Loucy (cell line): Measurements from ENCODE around the gene ITCH.

Experiments
- H2AFZ ChIP-seq: fragments of 200-600 bp; sonication (generic); 2 replicates; pipeline ENCODE4 v1.6.0; 2016; ENCODE audit warnings: antibody characterized with exemption, mild to moderate bottlenecking, low read length, moderate library complexity
- H3F3A ChIP-seq: fragments of 200-600 bp; 2 replicates; pipeline ENCODE4 v1.6.0; 2016; ENCODE audit warnings: antibody characterized with exemption, low read depth, mild to moderate bottlenecking
- H3K27me3 ChIP-seq: fragments of 200-600 bp; sonication (generic); 2 replicates; pipeline ENCODE4 v1.6.1; 2014; ENCODE audit warnings: low read length, mild to moderate bottlenecking; ENCODE audit not compliant: insufficient read depth, poor library complexity, severe bottlenecking
- H3K36me3 ChIP-seq: fragments of 200-600 bp; sonication (generic); 2 replicates; pipeline ENCODE4 v1.6.1; 2016; ENCODE audit warnings: low read length; ENCODE audit not compliant: insufficient read depth
- H3K4me1 ChIP-seq: fragments of 200-600 bp; sonication (generic); 2 replicates; pipeline ENCODE4 v1.5.1; 2014; ENCODE audit warnings: low read length, mild to moderate bottlenecking; ENCODE audit not compliant: insufficient read depth, poor library complexity, severe bottlenecking
- H3K4me2 ChIP-seq: fragments of 200-600 bp; sonication (generic); 2 replicates; pipeline ENCODE4 v1.6.0; 2014; ENCODE audit warnings: antibody characterized with exemption, low read length, low read depth, mild to moderate bottlenecking; ENCODE audit not compliant: poor library complexity, severe bottlenecking
- H3K4me3 ChIP-seq: fragments of 200-600 bp; sonication (generic); 2 replicates; pipeline ENCODE4 v1.5.1; 2014; ENCODE audit warnings: low read length, mild to moderate bottlenecking, mixed read lengths; ENCODE audit not compliant: poor library complexity, severe bottlenecking
- H3K79me2 ChIP-seq: fragments of 200-600 bp; sonication (generic); 2 replicates; pipeline ENCODE4 v1.6.1; 2014; ENCODE audit warnings: low read length; ENCODE audit not compliant: insufficient read depth
- H3K9ac ChIP-seq: fragments of 200-600 bp; sonication (generic); 2 replicates; pipeline ENCODE4 v1.6.0; 2014; ENCODE audit warnings: mild to moderate bottlenecking, low read depth, low read length, moderate library complexity; ENCODE audit not compliant: poor library complexity, severe bottlenecking
- H3K9me2 ChIP-seq: fragments of 200-600 bp; sonication (generic); replicated peaks from 2 replicates; pipeline ENCODE4 v1.6.1; 2016; ENCODE audit warnings: low read depth, low read length, mixed read lengths
- H3K9me3 ChIP-seq: fragments of 200-600 bp; sonication (generic); 2 replicates; pipeline ENCODE4 v1.6.1; 2014; ENCODE audit warnings: mild to moderate bottlenecking, antibody characterized with exemption, low read length, low read depth; ENCODE audit not compliant: insufficient read depth
- H4K20me1 ChIP-seq: fragments of 200-600 bp; sonication (generic); 2 replicates; pipeline ENCODE4 v1.6.0; 2014; ENCODE audit warnings: antibody characterized with exemption, low read length, mild to moderate bottlenecking; ENCODE audit not compliant: insufficient read depth, poor library complexity, severe bottlenecking
- EZH2phosphoT487 ChIP-seq: fragments of 200-600 bp; IDR thresholded peaks from 2 replicates; pipeline ENCODE4 v1.6.1; 2018; ENCODE audit warnings: antibody characterized with exemption, mild to moderate bottlenecking, moderate library complexity, borderline replicate concordance
- TF ChIP-seq, protein P1 (sequence below): fragments of 200-600 bp; sonication (generic); conservative IDR thresholded peaks from 2 replicates; pipeline ENCODE4 v1.5.1; 2014; ENCODE audit warnings: mild to moderate bottlenecking, antibody characterized with exemption, low read length

Gene ITCH

DNA sequence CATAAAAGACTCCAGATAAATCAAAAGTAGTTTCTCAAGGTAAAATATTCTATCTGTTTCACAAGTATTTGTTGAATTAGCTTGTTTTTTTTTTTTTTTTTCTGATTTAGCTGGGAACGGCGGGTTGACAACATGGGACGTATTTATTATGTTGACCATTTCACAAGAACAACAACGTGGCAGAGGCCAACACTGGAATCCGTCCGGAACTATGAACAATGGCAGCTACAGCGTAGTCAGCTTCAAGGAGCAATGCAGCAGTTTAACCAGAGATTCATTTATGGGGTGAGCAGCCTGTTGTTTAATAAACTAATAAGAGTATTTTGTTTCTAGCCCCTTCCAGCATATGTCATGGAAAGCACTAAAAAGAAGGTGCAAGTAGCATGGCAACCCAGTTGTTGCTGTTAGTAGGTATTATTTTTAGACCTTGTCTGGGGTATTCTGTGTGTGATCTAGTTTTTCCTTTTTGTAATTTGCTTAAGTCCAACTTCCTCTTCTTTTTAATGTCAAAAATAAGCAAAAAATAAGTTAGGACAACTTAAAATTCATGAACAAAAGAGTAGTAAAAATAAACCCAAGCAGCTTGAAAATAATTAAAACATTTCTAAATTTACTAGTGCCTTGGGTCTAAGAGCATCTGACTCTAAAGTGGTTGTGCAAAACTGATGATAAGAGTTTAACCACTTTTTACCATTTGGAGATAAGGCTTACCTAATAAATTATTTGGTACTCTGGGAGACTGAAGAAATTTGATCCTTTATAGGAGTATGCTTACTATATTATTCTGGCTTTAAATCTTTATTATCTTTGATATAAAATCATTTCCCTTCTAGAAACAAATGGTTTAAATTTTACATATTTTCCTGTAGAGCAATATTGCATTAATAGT, 82.3 kb downstream of the ITCH start:
- H3K27me3 ChIP-seq: no peaks in the 10 kb centered on the region
- H3K79me2 ChIP-seq: no peaks in the 10 kb centered on the region
- H3K36me3 ChIP-seq: peaks cover 92% of the 10 kb centered on the region
- H4K20me1 ChIP-seq: no peaks in the 10 kb centered on the region
- H3K9me2 ChIP-seq: no peaks in the 10 kb centered on the region
- no peaks in the 10 kb centered on the region for H3K9me3 ChIP-seq
- H3K9ac ChIP-seq: no peak overlapping the region
- no peaks in the 10 kb centered on the region for H3K4me1 ChIP-seq
- no peak overlapping the region for H2AFZ ChIP-seq
- TF ChIP-seq, protein P1, sequence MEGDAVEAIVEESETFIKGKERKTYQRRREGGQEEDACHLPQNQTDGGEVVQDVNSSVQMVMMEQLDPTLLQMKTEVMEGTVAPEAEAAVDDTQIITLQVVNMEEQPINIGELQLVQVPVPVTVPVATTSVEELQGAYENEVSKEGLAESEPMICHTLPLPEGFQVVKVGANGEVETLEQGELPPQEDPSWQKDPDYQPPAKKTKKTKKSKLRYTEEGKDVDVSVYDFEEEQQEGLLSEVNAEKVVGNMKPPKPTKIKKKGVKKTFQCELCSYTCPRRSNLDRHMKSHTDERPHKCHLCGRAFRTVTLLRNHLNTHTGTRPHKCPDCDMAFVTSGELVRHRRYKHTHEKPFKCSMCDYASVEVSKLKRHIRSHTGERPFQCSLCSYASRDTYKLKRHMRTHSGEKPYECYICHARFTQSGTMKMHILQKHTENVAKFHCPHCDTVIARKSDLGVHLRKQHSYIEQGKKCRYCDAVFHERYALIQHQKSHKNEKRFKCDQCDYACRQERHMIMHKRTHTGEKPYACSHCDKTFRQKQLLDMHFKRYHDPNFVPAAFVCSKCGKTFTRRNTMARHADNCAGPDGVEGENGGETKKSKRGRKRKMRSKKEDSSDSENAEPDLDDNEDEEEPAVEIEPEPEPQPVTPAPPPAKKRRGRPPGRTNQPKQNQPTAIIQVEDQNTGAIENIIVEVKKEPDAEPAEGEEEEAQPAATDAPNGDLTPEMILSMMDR: no peak
- TF ChIP-seq EZH2phosphoT487: no peak
- H3K4me2 ChIP-seq: no peak overlapping the region
- H3K4me3 ChIP-seq: no peak overlapping the region
- no peaks in the 10 kb centered on the region for H3F3A ChIP-seq

DNA sequence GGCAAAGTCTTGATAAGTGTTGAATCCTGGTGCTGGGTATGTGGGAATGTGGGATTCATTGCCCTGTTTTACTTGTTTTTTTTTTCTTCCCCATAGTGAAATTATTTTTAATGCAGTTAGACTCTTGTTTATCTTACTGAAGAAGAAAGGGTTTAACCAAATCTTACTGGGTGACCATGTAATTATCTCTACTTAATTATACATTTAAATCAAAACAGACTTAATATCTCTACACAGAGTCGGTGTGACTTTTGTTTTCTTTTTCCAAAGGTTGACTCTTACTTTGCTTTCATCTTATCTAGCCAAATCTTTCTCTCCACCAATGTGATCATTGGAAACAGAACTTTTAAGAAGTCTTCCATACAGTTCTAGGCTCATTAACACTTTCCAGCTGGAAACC, 85.4 kb downstream of the ITCH start:
- Histone ChIP-seq H4K20me1 (no peaks in the 10 kb centered on the region), H3K9me2 (no peaks in the 10 kb centered on the region), H3K27me3 (no peaks in the 10 kb centered on the region), H3K4me1 (no peaks in the 10 kb centered on the region), H3K9me3 (no peaks in the 10 kb centered on the region), H3K36me3 (peaks cover 91% of the 10 kb centered on the region), H3F3A (no peaks in the 10 kb centered on the region), H3K4me2 (no peak overlapping the region), H3K4me3 (no peak overlapping the region), H3K9ac (no peak overlapping the region), H3K79me2 (no peaks in the 10 kb centered on the region), H2AFZ (no peak overlapping the region)
- TF ChIP-seq, protein P1: no peak
- no peak for TF ChIP-seq EZH2phosphoT487

DNA sequence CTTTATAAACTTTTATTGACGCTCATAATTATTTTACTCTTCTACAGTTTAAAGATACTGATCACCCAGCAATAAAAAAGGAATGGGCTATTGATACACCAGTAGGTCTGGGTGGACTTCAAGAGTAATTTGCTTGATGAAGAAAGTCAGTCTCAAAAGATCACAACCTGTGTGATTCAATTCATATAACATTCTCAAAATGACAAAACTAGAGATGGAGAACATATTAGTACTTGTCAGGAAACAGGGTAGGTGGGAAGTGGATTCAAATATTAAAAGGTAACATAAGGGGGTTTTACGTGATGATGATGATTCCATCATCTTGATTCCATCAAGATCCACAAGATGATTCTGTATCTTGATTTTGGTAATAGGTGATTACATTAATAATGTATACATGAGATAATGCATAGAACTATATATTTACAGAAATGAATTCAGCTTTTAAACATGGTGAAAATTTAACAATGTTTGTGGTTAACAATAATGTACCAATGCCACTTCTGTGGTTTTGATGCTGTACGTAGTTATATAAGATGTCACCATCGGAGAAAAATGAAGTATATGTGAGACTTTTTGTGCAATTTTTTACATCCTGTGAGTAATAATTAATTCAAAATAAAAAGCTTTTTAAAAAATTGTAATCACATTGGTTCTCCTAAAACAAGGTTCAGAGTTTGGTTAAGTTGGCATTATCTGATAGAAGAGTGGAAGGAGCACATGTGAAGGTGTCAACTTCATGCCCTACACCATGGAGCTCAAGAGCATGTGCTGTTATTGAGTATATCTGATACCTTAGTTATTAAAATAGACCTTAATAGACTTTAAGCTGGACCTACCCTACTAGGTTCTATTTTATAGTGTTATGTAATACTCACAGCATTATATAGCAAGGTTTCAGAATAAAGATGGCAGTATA, 86.9 kb downstream of the ITCH start:
- Histone ChIP-seq H3K9me3 (no peaks in the 10 kb centered on the region), H3K4me1 (no peaks in the 10 kb centered on the region), H3K9me2 (no peaks in the 10 kb centered on the region), H3K36me3 (peaks cover 78% of the 10 kb centered on the region), H3K4me3 (no peak overlapping the region), H3F3A (no peaks in the 10 kb centered on the region), H2AFZ (no peak overlapping the region), H3K27me3 (no peaks in the 10 kb centered on the region), H3K4me2 (no peak overlapping the region), H4K20me1 (no peaks in the 10 kb centered on the region), H3K79me2 (no peaks in the 10 kb centered on the region), H3K9ac (no peak overlapping the region)
- no peak for TF ChIP-seq EZH2phosphoT487
- TF ChIP-seq, protein P1: no peak
